SK-N-SH (cell line): ENCODE results near the gene KIT. TPM values are rescaled to one million over a fixed set of nuclear protein-coding genes. Genes with fewer than 3 reads are reported as not detected.

Experiments
- CTCF ChIA-PET: fragments of 300-600, 350-600 bp; formaldehyde crosslinking; extraction: SDS; loops from one replicate; lab custom pipeline; 2021; lab: Yijun Ruan, JAX
- POLR2A ChIA-PET: fragments of 350-600 bp; sonication (Branson Sonifier 250); formaldehyde crosslinking; extraction: SDS; loops from one replicate; lab custom pipeline; 2020; ENCODE audit warnings: antibody characterized with exemption, inconsistent platforms; lab: Yijun Ruan, JAX
- DNase-seq: peaks from one replicate; pipeline ENCODE4 v3.0.0; 2012
- H2AFZ ChIP-seq: fragments of 200-600 bp; sonication (generic); 2 replicates; pipeline ENCODE4 v1.8.1; 2016; ENCODE audit warnings: antibody characterized with exemption, mild to moderate bottlenecking, low read depth
- H3F3A ChIP-seq: fragments of 200-600 bp; sonication (generic); replicated peaks from 2 replicates; pipeline ENCODE3; 2016; ENCODE audit warnings: antibody characterized with exemption, mild to moderate bottlenecking; ENCODE audit not compliant: insufficient read depth
- H3K27ac ChIP-seq, 2 experiments: fragments of 200-500 bp in 1 of 2; fragments of 200-600 bp in 1 of 2; sonication (Bioruptor generic) in 1 of 2; sonication (generic), shearing (Covaris generic) in 1 of 2; 2 replicates each; pipeline versions ENCODE4 v1.5.1 to v1.6.1; 2014 to 2016; ENCODE audit warnings: low read depth in 2 of 2, inconsistent platforms in 1 of 2, low read length in 1 of 2, mild to moderate bottlenecking in 1 of 2, mixed read lengths in 1 of 2
- H3K27me3 ChIP-seq: fragments of 200-600 bp; sonication (generic), shearing (Covaris generic); 2 replicates; pipeline ENCODE4 v1.6.1; 2016; ENCODE audit warnings: mixed run types; ENCODE audit not compliant: insufficient read depth
- H3K36me3 ChIP-seq, 2 experiments: fragments of 200-500 bp in 1 of 2; fragments of 200-600 bp in 1 of 2; sonication (Bioruptor generic) in 1 of 2; sonication (generic) in 1 of 2; replicated peaks in 1 of 2; 2 replicates each; pipeline versions ENCODE3 to v1.5.1; 2014 to 2016; ENCODE audit warnings: low read length in 1 of 2, mild to moderate bottlenecking in 1 of 2; ENCODE audit not compliant: insufficient read depth in 2 of 2, control insufficient read depth in 1 of 2
- H3K4me1 ChIP-seq, 2 experiments: fragments of 200-500 bp in 1 of 2; fragments of 200-600 bp in 1 of 2; sonication (Bioruptor generic) in 1 of 2; sonication (generic), shearing (Covaris generic) in 1 of 2; 2 replicates each; pipeline versions ENCODE4 v1.5.1 to v1.6.1; 2014 to 2016; ENCODE audit warnings: low read depth in 1 of 2, low read length in 1 of 2, mixed run types in 1 of 2; ENCODE audit not compliant: insufficient read depth in 2 of 2, control insufficient read depth in 1 of 2
- H3K4me2 ChIP-seq: fragments of 200-600 bp; sonication (generic), shearing (Covaris generic); 2 replicates; pipeline ENCODE4 v1.6.1; 2017; ENCODE audit warnings: mixed run types
- H3K4me3 ChIP-seq, 2 experiments: fragments of 200-500 bp in 1 of 2; fragments of 200-600 bp in 1 of 2; sonication (Bioruptor generic) in 1 of 2; sonication (generic), shearing (Covaris generic) in 1 of 2; 2 replicates each; pipeline versions ENCODE4 v1.5.1 to v1.8.1; 2014 to 2016; ENCODE audit warnings: low read depth in 2 of 2, inconsistent platforms in 1 of 2, low read length in 1 of 2, mild to moderate bottlenecking in 1 of 2, mixed read lengths in 1 of 2, moderate library complexity in 1 of 2
- H3K79me2 ChIP-seq: fragments of 200-600 bp; sonication (generic); 2 replicates; pipeline ENCODE4 v1.8.1; 2017; ENCODE audit warnings: mild to moderate bottlenecking; ENCODE audit not compliant: insufficient read depth
- H3K9ac ChIP-seq: fragments of 200-600 bp; sonication (generic); 2 replicates; pipeline ENCODE4 v1.6.1; 2017; ENCODE audit warnings: mixed run types
- H3K9me2 ChIP-seq: fragments of 200-600 bp; sonication (generic); 2 replicates; pipeline ENCODE4 v1.6.1; 2017; ENCODE audit warnings: mixed run types
- H3K9me3 ChIP-seq: fragments of 200-600 bp; sonication (generic); 2 replicates; pipeline ENCODE4 v1.6.1; 2017; ENCODE audit warnings: mixed run types, mild to moderate bottlenecking, moderate library complexity
- H4K20me1 ChIP-seq: fragments of 200-600 bp; sonication (generic); 2 replicates; pipeline ENCODE4 v1.6.1; 2017; ENCODE audit warnings: mild to moderate bottlenecking, mixed run types; ENCODE audit not compliant: insufficient read depth
- CTCF ChIP-seq: fragments of 200-600 bp; sonication (generic); IDR thresholded peaks from 2 replicates; pipeline ENCODE4 v1.6.1; 2017; ENCODE audit warnings: antibody characterized with exemption, mild to moderate bottlenecking, moderate library complexity
- ELF1 ChIP-seq: IDR thresholded peaks from 2 replicates; pipeline ENCODE4 v1.4.0; 2012
- EP300 ChIP-seq, 2 experiments: IDR thresholded peaks; 2 replicates each; pipeline versions ENCODE4 v1.4.0 to v1.6.1; 2012; ENCODE audit warnings: borderline replicate concordance in 1 of 2, low read depth in 1 of 2, low read length in 1 of 2
- EZH2phosphoT487 ChIP-seq: fragments of 200-600 bp; sonication (generic); IDR thresholded peaks from 2 replicates; pipeline ENCODE4 v1.6.1; 2017; ENCODE audit warnings: low read depth, mixed run types, mild to moderate bottlenecking, antibody characterized with exemption, moderate library complexity, borderline replicate concordance
- FOXJ3 ChIP-seq: sonication (generic); formaldehyde crosslinking; IDR thresholded peaks from 2 replicates; pipeline ENCODE4 v1.5.1; 2020; ENCODE audit warnings: mild to moderate bottlenecking, missing genetic modification reagents
- FOXM1 ChIP-seq: IDR thresholded peaks from 2 replicates; pipeline ENCODE4 v1.4.0; 2012; ENCODE audit warnings: low read depth, mild to moderate bottlenecking
- GABPA ChIP-seq: IDR thresholded peaks from 2 replicates; pipeline ENCODE4 v1.4.0; 2012; ENCODE audit warnings: low read depth, mild to moderate bottlenecking
- GATA2 ChIP-seq: sonication (generic); formaldehyde crosslinking; IDR thresholded peaks from 2 replicates; pipeline ENCODE4 v1.5.0; 2020; ENCODE audit warnings: mild to moderate bottlenecking, missing genetic modification reagents
- MXI1 ChIP-seq: IDR thresholded peaks from 2 replicates; pipeline ENCODE4 v1.6.1; 2012; ENCODE audit warnings: mild to moderate bottlenecking, low read depth, low read length, improper control_type of control experiment
- NFIC ChIP-seq: IDR thresholded peaks from 2 replicates; pipeline ENCODE4 v1.4.0; 2012; ENCODE audit warnings: borderline replicate concordance
- NRF1 ChIP-seq: IDR thresholded peaks from 2 replicates; pipeline ENCODE4 v1.6.1; 2012; ENCODE audit warnings: low read depth, mild to moderate bottlenecking, low read length
- RCOR1 ChIP-seq: fragments of 150-350 bp; IDR thresholded peaks from 2 replicates; pipeline ENCODE4 v1.6.1; 2017; ENCODE audit warnings: antibody characterized with exemption, low read length
- RFX5 ChIP-seq: IDR thresholded peaks from 2 replicates; pipeline ENCODE4 v1.6.1; 2012; ENCODE audit warnings: mild to moderate bottlenecking, improper control_type of control experiment, low read length
- RXRA ChIP-seq: IDR thresholded peaks from 2 replicates; pipeline ENCODE4 v1.4.0; 2012; ENCODE audit warnings: low read depth, mild to moderate bottlenecking, borderline replicate concordance
- SIN3A ChIP-seq: IDR thresholded peaks from 2 replicates; pipeline ENCODE4 v1.6.1; 2012; ENCODE audit warnings: low read depth, mild to moderate bottlenecking, low read length, moderate library complexity, borderline replicate concordance
- TAF1 ChIP-seq: IDR thresholded peaks from 2 replicates; pipeline ENCODE4 v1.6.1; 2012; ENCODE audit warnings: low read depth, mild to moderate bottlenecking, low read length, moderate library complexity, borderline replicate concordance
- YY1 ChIP-seq: IDR thresholded peaks from 2 replicates; pipeline ENCODE4 v1.4.0; 2012; ENCODE audit warnings: low read depth, mild to moderate bottlenecking
- WGBS: methylation state at CpG from one replicate; pipeline ENCODE4 v1.1.6; 2017; ENCODE audit warnings: low lambda C conversion rate; 5-methylcytosine and 5-hydroxymethylcytosine counted together
- polyA plus RNA-seq, 3 experiments: library from polyadenylated mRNA; depleted of rRNA; stranded (reverse); fragments of >200 nt; gene quantifications; 2 replicates each; pipeline ENCODE4 v1.2.3, GENCODE V29; 2012
- TF ChIP-seq, protein P1 (sequence below): IDR thresholded peaks from 2 replicates; pipeline ENCODE4; 2012

Gene KIT
- polyA plus RNA-seq, 1 of the 3 experiments (the other 2 are of a cell fraction), result 0.79 TPM

- no peak for DNase-seq
- H3K9ac ChIP-seq, result no peak overlapping the region
- POLR2A ChIA-PET, result no interaction called here
- no peaks in the 10 kb centered on the region; a peak in 2 of 4 replicates for H3K4me1 ChIP-seq
- H3K27me3 ChIP-seq, result no peaks in the 10 kb centered on the region
- H3K4me3 ChIP-seq, result no peak overlapping the region
- no peaks in the 10 kb centered on the region for H3K9me2 ChIP-seq
- no peaks in the 10 kb centered on the region for H4K20me1 ChIP-seq
- H3K79me2 ChIP-seq, result no peaks in the 10 kb centered on the region
- CTCF ChIA-PET, result no interaction called here
- H3K36me3 ChIP-seq, result no peaks in the 10 kb centered on the region
- 27% methylated on average over 2 of the region's 2 CpGs for WGBS
- TF ChIP-seq TAF1 (no peak), SIN3A (no peak), YY1 (no peak), CTCF (no peak), MXI1 (no peak), EZH2phosphoT487 (no peak), FOXJ3 (CRISPR knock-in tag) (no peak), NRF1 (no peak), FOXM1 (no peak), NFIC (no peak), RFX5 (no peak)
- TF ChIP-seq, protein P1, sequence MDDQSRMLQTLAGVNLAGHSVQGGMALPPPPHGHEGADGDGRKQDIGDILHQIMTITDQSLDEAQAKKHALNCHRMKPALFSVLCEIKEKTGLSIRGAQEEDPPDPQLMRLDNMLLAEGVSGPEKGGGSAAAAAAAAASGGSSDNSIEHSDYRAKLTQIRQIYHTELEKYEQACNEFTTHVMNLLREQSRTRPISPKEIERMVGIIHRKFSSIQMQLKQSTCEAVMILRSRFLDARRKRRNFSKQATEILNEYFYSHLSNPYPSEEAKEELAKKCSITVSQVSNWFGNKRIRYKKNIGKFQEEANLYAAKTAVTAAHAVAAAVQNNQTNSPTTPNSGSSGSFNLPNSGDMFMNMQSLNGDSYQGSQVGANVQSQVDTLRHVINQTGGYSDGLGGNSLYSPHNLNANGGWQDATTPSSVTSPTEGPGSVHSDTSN, result no peak
- no peak overlapping the region for H3K4me2 ChIP-seq
- H2AFZ ChIP-seq, result no peak overlapping the region
- peaks cover 4% of the 10 kb centered on the region for H3F3A ChIP-seq
- H3K27ac ChIP-seq, result no peak overlapping the region
- no peaks in the 10 kb centered on the region for H3K9me3 ChIP-seq
These were observed 54.4 kb downstream of the KIT start for GRCh38 chr4:54712206-54712605.

DNA sequence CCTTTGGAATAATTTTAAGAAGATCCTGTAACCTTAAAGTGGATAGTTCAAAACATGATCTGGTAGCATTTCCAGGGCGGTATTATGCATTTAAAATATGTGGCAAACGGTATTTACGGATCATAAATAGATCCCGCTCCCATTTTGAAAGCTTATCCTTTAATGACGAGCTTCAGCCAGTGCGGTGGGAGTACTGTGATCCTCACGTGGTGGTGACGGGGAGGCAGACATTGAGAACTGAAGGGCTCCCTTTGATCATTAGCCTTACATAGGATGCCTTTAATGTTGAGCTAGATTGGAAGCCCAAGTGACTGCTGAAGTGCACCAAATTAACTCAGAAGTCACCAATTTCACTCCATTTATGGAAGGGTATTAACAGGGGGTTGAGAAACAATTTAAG lies 56.9 kb downstream of the KIT start:
- H3K4me1 ChIP-seq, result no peaks in the 10 kb centered on the region; a peak in 2 of 4 replicates

More for the DNA sequence above, 56.9 kb downstream of the KIT start:
- H3K9ac ChIP-seq, result no peak overlapping the region
- H3F3A ChIP-seq, result peaks cover 4% of the 10 kb centered on the region
- H3K4me3 ChIP-seq, result no peak overlapping the region
- no peak overlapping the region for H3K4me2 ChIP-seq
- H3K9me3 ChIP-seq, result no peaks in the 10 kb centered on the region
- H4K20me1 ChIP-seq, result no peaks in the 10 kb centered on the region
- no peaks in the 10 kb centered on the region for H3K9me2 ChIP-seq
- H3K79me2 ChIP-seq, result no peaks in the 10 kb centered on the region
- H3K36me3 ChIP-seq, result no peaks in the 10 kb centered on the region
- DNase-seq, result no peak
- no peak overlapping the region for H3K27ac ChIP-seq
- H2AFZ ChIP-seq, result no peak overlapping the region
- ChIA-PET CTCF (interaction anchor here (1.2 kb wide), 1 partner anchor 257 kb away, joined by 4 read pairs; no protein-coding TSS in a partner anchor), POLR2A (interaction anchor here (0.7 kb wide), 1 partner anchor 12 kb away, joined by 3 read pairs; no protein-coding TSS in a partner anchor)
- TF ChIP-seq ELF1 (no peak), SIN3A (no peak), GATA2 (CRISPR knock-in tag) (no peak), RXRA (no peak), RCOR1 (no peak), EP300 (IDR thresholded peaks at IDR 0.05; ENCODE audit: borderline replicate concordance in 1 of 2, low read depth in 1 of 2, low read length in 1 of 2) (no peak), GABPA (no peak)
- H3K27me3 ChIP-seq, result no peaks in the 10 kb centered on the region
- 45% methylated on average over 8 of the region's 8 CpGs for WGBS
